Astrocyte (in vitro differentiated cells and primary cell): ENCODE data around the gene HEATR5A. TPM values are rescaled to one million over a fixed set of nuclear protein-coding genes. Genes with fewer than 3 reads are reported as not detected.
"Not testable (repeated sequence)": the region's sequence is repeated elsewhere in the genome, so short reads cannot be mapped to it uniquely, and the experiment has no call there.

Experiments used
- DNase-seq: peaks from one replicate; pipeline ENCODE4 v3.0.0-alpha.2; 2010; ENCODE audit warnings: low read depth
- FAIRE-seq: peaks from 2 replicates; lab custom pipeline; 2011; peaks lifted over from hg19 to GRCh38; lab: Jason Lieb, UNC
- H2AFZ ChIP-seq: 2 replicates; pipeline ENCODE4 v1.6.0; 2012; ENCODE audit warnings: low read depth, low read length, inconsistent platforms
- H3K27ac ChIP-seq: 2 replicates; pipeline ENCODE4 v1.5.1; 2011; ENCODE audit warnings: low read depth, low read length, inconsistent platforms
- H3K27me3 ChIP-seq: 2 replicates; pipeline ENCODE4 v1.6.0; 2011; ENCODE audit warnings: low read length, inconsistent platforms; ENCODE audit not compliant: insufficient read depth
- H3K36me3 ChIP-seq: 2 replicates; pipeline ENCODE4 v1.5.1; 2011; ENCODE audit warnings: low read length, inconsistent platforms; ENCODE audit not compliant: insufficient read depth
- H3K4me1 ChIP-seq: 2 replicates; pipeline ENCODE4 v1.5.1; 2011; ENCODE audit warnings: low read length, inconsistent platforms; ENCODE audit not compliant: insufficient read depth
- H3K4me2 ChIP-seq: 2 replicates; pipeline ENCODE4 v1.6.0; 2012; ENCODE audit warnings: low read length, inconsistent platforms
- H3K4me3 ChIP-seq: 2 replicates; pipeline ENCODE4 v1.5.1; 2011; ENCODE audit warnings: low read depth, mild to moderate bottlenecking, low read length, inconsistent platforms; ENCODE audit not compliant: insufficient read depth
- H3K79me2 ChIP-seq: 2 replicates; pipeline ENCODE4 v1.6.0; 2012; ENCODE audit warnings: mild to moderate bottlenecking, low read length, inconsistent platforms; ENCODE audit not compliant: insufficient read depth
- H3K9ac ChIP-seq: 2 replicates; pipeline ENCODE4 v1.6.0; 2012; ENCODE audit warnings: mild to moderate bottlenecking, low read length, inconsistent platforms
- H3K9me3 ChIP-seq: 2 replicates; pipeline ENCODE4 v1.5.1; 2012; ENCODE audit warnings: low read depth, mild to moderate bottlenecking, low read length, inconsistent platforms; ENCODE audit not compliant: insufficient read depth
- H4K20me1 ChIP-seq: 2 replicates; pipeline ENCODE4 v1.6.0; 2012; ENCODE audit warnings: low read length, inconsistent platforms; ENCODE audit not compliant: insufficient read depth
- H3K27ac Mint-ChIP-seq: one replicate; pipeline ENCODE4 v1.8.0; 2021; ENCODE audit warnings: mild to moderate bottlenecking, mixed read lengths; ENCODE audit not compliant: unreplicated experiment
- H3K27me3 Mint-ChIP-seq: one replicate; pipeline ENCODE4 v1.8.0; 2021; ENCODE audit warnings: low read depth, mixed read lengths; ENCODE audit not compliant: unreplicated experiment
- H3K36me3 Mint-ChIP-seq: one replicate; pipeline ENCODE4 v1.8.0; 2021; ENCODE audit warnings: low read depth, mixed read lengths; ENCODE audit not compliant: unreplicated experiment
- H3K4me1 Mint-ChIP-seq: one replicate; pipeline ENCODE4 v1.8.0; 2021; ENCODE audit warnings: low read depth, mixed read lengths; ENCODE audit not compliant: unreplicated experiment
- H3K4me3 Mint-ChIP-seq: one replicate; pipeline ENCODE4 v1.8.0; 2021; ENCODE audit warnings: mild to moderate bottlenecking, moderate library complexity, mixed read lengths; ENCODE audit not compliant: unreplicated experiment
- H3K9me3 Mint-ChIP-seq: one replicate; pipeline ENCODE4 v1.8.0; 2021; ENCODE audit warnings: mild to moderate bottlenecking, mixed read lengths; ENCODE audit not compliant: unreplicated experiment
- CTCF ChIP-seq: IDR thresholded peaks from 2 replicates; pipeline ENCODE4 v1.5.1; 2011; ENCODE audit warnings: low read depth, mild to moderate bottlenecking, inconsistent platforms, low read length, moderate library complexity; ENCODE audit not compliant: insufficient read depth
- EZH2 ChIP-seq: IDR thresholded peaks from 2 replicates; pipeline ENCODE4 v1.6.1; 2012; ENCODE audit warnings: mild to moderate bottlenecking, low read length, inconsistent platforms; ENCODE audit not compliant: insufficient read depth
- total RNA-seq: library from RNA; stranded (reverse); gene quantifications from 2 replicates; pipeline ENCODE4 v1.2.1, GENCODE V29; 2021

The HEATR5A gene
- total RNA-seq, 1 donor from 2014 or later: 50.7 TPM

GRCh38 chr14:31339743-31340142, 80.6 kb downstream of the HEATR5A start:
- TF ChIP-seq EZH2: no peak
- no peak for TF ChIP-seq CTCF
- Mint-ChIP-seq H3K4me1 (no peaks in the 10 kb centered on the region), H3K36me3 (no peaks in the 10 kb centered on the region), H3K27me3 (no peaks in the 10 kb centered on the region), H3K4me3 (no peak overlapping the region), H3K27ac (no peak overlapping the region), H3K9me3 (no peaks in the 10 kb centered on the region)
- Histone ChIP-seq H3K27me3 (no peaks in the 10 kb centered on the region), H3K4me2 (no peak overlapping the region), H4K20me1 (no peaks in the 10 kb centered on the region), H3K27ac (no peak overlapping the region), H3K4me1 (no peaks in the 10 kb centered on the region), H3K36me3 (peaks cover 4% of the 10 kb centered on the region), H3K79me2 (no peaks in the 10 kb centered on the region), H3K9ac (no peak overlapping the region), H3K4me3 (no peak overlapping the region), H3K9me3 (no peaks in the 10 kb centered on the region), H2AFZ (no peak overlapping the region)
- DNase-seq (no peak), FAIRE-seq (no peak)

- no peak overlapping the region for H3K4me2 ChIP-seq
- H3K9me3 Mint-ChIP-seq: no peaks in the 10 kb centered on the region
- H3K9me3 ChIP-seq: no peaks in the 10 kb centered on the region
- no peaks in the 10 kb centered on the region for H3K36me3 ChIP-seq
- no peak for TF ChIP-seq EZH2
- no peaks in the 10 kb centered on the region for H3K27me3 Mint-ChIP-seq
- H3K4me3 Mint-ChIP-seq: no peak overlapping the region
- peaks cover 14% of the 10 kb centered on the region for H3K36me3 Mint-ChIP-seq
- H3K27me3 ChIP-seq: no peaks in the 10 kb centered on the region
- FAIRE-seq: no peak
- no peaks in the 10 kb centered on the region for H3K4me1 Mint-ChIP-seq
- no peak for DNase-seq
- no peak overlapping the region for H2AFZ ChIP-seq
- no peaks in the 10 kb centered on the region for H3K4me1 ChIP-seq
- H3K79me2 ChIP-seq: no peaks in the 10 kb centered on the region
- no peak overlapping the region for H3K27ac ChIP-seq
- H4K20me1 ChIP-seq: no peaks in the 10 kb centered on the region
- H3K27ac Mint-ChIP-seq: no peak overlapping the region
- no peak overlapping the region for H3K4me3 ChIP-seq
- H3K9ac ChIP-seq: no peak overlapping the region
Observed at GRCh38 chr14:31337331-31337730, 83.0 kb downstream of the HEATR5A start.

- H2AFZ ChIP-seq: no peak overlapping the region
- DNase-seq (peak; percentile 4), FAIRE-seq (no peak)
Observed at GRCh38 chr14:31336646-31337045, 83.7 kb downstream of the HEATR5A start.

GRCh38 chr14:31331395-31331794, 89.0 kb downstream of the HEATR5A start:
- not testable (repeated sequence) for H3K27ac ChIP-seq, H3K4me3 ChIP-seq, H3K4me2 ChIP-seq, H3K27ac Mint-ChIP-seq, H3K9ac ChIP-seq, H3K4me3 Mint-ChIP-seq, H3K9me3 Mint-ChIP-seq, H3K4me1 ChIP-seq, H3K27me3 ChIP-seq, H3K4me1 Mint-ChIP-seq, H3K9me3 ChIP-seq, H3K27me3 Mint-ChIP-seq, DNase-seq, H2AFZ ChIP-seq, H3K36me3 ChIP-seq, FAIRE-seq, H3K79me2 ChIP-seq, H4K20me1 ChIP-seq
- peaks cover 50% of the 10 kb centered on the region for H3K36me3 Mint-ChIP-seq

More at GRCh38 chr14:31336646-31337045, 83.7 kb downstream of the HEATR5A start:
- no peaks in the 10 kb centered on the region for H3K9me3 ChIP-seq
- H3K27ac Mint-ChIP-seq: no peak overlapping the region
- no peaks in the 10 kb centered on the region for H3K79me2 ChIP-seq
- no peak overlapping the region for H3K4me3 ChIP-seq
- H3K4me1 ChIP-seq: no peaks in the 10 kb centered on the region
- H4K20me1 ChIP-seq: no peaks in the 10 kb centered on the region
- TF ChIP-seq EZH2 (no peak), CTCF (no peak)
- H3K9ac ChIP-seq: no peak overlapping the region
- H3K27ac ChIP-seq: no peak overlapping the region
- H3K4me2 ChIP-seq: no peak overlapping the region
- peaks cover 21% of the 10 kb centered on the region for H3K36me3 Mint-ChIP-seq
- H3K36me3 ChIP-seq: no peaks in the 10 kb centered on the region
- no peaks in the 10 kb centered on the region for H3K27me3 Mint-ChIP-seq
- no peaks in the 10 kb centered on the region for H3K9me3 Mint-ChIP-seq
- no peak overlapping the region for H3K4me3 Mint-ChIP-seq
- no peaks in the 10 kb centered on the region for H3K27me3 ChIP-seq
- H3K4me1 Mint-ChIP-seq: no peaks in the 10 kb centered on the region

- not testable (repeated sequence) for H3K4me3 Mint-ChIP-seq, H3K4me2 ChIP-seq, H3K79me2 ChIP-seq, H3K27ac ChIP-seq, H3K36me3 ChIP-seq, H3K9me3 ChIP-seq, H3K27ac Mint-ChIP-seq, H3K4me3 ChIP-seq, H3K27me3 Mint-ChIP-seq, FAIRE-seq, H2AFZ ChIP-seq, H3K27me3 ChIP-seq, H3K9me3 Mint-ChIP-seq, DNase-seq, H3K4me1 Mint-ChIP-seq, H3K4me1 ChIP-seq, H3K9ac ChIP-seq, H4K20me1 ChIP-seq
- peaks cover 50% of the 10 kb centered on the region for H3K36me3 Mint-ChIP-seq
Observed at GRCh38 chr14:31329876-31330521, 90.4 kb downstream of the HEATR5A start.
